HG03025 (cell line): Measurements from ENCODE around the gene TMPRSS6.
A peak's percentile ranks its signal among the peaks of the same experiment; 100 is the strongest.

Source experiments
- ATAC-seq: cut with Tn5 transposase; IDR thresholded peaks from one replicate; pipeline ENCODE4 v1.9.1; 2021; ENCODE audit warnings: mild to moderate bottlenecking, moderate library complexity; ENCODE audit not compliant: unreplicated experiment, low FRiP score

TMPRSS6 gene

GRCh38 chr22:37109242-37109917, at the start of gene TMPRSS6:
TSS of gene TMPRSS6 (minus strand) at chr22:37109713. CDS start at chr22:37103417, 6,296 bp downstream.
- no peak for ATAC-seq

- no peak for ATAC-seq
These were observed 49.4 kb upstream of the TMPRSS6 start for GRCh38 chr22:37158963-37159290.

DNA sequence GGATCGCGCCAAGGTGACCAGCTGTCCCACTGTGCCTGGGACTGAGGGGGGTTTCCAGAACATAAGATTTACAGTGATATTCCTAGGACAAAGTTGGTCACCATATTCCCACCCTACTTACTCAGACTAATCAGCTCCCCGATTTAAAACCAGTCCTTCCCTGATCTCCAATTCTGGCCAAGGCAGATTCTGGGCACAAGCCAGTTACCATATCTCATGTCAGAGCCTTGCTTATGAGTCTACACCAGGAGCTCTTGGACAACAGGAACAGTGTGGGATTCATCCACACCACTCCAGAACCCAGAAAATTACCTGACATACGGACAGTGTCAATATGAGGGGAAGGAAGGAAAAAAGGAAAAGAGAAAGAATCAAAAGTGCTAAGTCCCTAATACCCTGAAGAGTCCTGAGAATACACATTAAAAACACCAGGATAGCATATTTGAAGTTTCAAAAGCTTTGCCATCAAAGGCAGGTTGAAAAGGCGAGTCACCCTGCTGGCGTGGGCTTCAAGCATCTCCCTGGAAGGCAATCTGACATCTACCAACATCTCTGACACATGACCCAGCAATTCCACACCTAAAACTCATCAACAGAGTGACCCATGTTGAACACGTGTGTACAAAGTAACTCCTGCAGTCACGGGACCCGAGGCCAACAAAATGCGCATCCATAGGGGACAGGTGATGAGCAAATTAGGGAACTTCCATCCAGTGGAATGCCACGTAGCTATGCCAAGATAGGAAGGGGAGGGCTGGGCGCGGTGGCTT, 48.2 kb upstream of the TMPRSS6 start:
- no peak for ATAC-seq

GRCh38 chr22:37156686-37157435, 47.3 kb upstream of the TMPRSS6 start:
- no peak for ATAC-seq

GRCh38 chr22:37155971-37156370, 46.5 kb upstream of the TMPRSS6 start:
- ATAC-seq = no peak

- no peak for ATAC-seq
These were observed 45.6 kb upstream of the TMPRSS6 start for GRCh38 chr22:37154925-37155712.

- no peak for ATAC-seq
These were observed 44.4 kb upstream of the TMPRSS6 start for GRCh38 chr22:37153901-37154300.

GRCh38 chr22:37151401-37151800, 41.9 kb upstream of the TMPRSS6 start:
- no peak for ATAC-seq

DNA sequence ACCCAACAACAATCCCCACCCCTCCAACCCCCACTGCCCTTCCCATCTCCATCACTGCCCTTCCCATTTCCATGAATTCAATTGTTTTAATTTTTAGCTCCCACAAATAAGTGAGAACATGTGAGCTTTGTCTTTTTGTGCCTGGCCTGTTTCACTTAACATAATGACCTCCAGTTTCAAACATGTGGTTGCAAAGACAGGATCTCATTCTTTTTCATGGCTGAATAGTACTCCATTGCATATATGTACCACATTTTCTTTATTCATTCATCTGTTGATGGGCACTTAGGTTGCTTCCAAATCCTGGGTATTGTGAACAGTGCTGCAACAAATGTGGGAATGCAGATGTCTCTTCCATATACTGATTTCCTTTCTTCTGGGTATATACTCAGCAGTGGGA, 41.2 kb upstream of the TMPRSS6 start:
- no peak for ATAC-seq

DNA sequence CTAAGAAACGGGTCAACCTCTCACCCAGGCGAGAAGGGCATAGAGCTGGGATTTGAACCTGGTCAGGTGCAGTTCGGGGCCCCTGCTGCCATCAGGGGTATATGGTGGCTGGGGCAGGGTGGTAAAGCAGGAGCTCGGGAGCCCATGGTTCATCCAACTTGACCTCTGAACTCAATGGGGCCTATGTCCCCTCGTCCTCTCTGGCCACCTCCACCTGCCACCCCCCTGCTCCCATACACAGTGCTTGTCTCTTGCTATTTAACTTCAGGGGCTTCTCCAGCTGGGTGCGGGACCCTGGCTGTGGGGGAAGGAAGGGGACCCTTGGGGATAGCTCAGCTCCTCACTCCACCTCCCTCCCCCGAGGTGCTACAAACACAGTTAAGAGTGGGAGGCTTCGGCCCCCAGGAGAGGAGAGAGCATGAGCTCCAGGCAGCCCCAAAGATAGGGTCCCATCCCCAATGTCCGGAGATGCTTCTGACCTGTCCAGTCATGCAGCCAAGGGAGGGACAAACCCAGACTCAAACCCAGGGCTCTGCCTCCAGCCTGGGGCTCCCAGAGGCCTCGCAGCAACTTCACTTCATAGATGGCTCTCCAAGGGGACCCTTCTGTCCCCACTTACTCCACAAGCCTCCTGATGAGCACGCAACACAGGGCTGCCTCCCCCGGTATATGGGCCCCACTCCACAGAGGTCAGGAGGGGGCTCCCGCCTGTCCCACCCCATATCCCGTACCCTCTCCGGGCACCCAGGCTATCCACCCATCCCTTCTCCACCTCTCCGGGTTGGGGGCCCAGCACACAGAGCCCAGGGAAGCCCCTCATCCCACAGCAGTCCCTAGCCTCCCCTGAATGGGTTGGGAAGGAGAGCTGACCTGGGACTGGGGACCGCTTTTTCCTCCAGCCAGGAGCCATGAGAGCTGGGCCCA, 39.5 kb upstream of the TMPRSS6 start:
- peak; percentile 20 for ATAC-seq

DNA sequence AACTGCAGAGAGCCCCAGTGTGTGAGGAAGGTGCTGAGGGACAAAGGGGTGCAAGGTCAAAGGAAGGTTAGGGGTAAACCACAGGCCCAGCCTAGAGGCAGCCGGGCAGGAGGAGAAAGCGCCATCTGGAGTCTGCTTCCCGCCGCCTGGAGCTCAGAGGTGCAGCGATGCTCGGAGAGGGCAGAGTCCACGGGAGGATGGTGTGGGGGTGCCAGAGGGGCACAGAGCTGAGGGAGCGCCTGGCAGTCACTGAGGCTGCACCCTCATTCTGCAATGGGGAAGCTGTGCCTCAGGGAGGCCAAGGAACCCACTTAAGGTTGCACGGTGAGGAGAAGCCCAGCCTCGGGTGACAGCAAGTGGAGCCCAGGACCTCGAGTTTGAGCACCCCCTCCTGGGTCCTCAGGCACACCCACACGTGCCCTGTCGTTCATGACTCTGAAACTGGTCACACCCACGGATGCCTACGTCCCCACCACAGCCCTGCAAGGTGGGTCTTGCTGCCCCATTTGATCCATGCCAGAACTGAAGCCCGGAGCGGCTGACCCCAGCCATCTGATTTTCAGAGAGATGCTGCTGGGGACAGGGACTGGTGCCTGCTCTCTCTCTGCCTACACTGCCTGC, 38.6 kb upstream of the TMPRSS6 start:
- no peak for ATAC-seq

DNA sequence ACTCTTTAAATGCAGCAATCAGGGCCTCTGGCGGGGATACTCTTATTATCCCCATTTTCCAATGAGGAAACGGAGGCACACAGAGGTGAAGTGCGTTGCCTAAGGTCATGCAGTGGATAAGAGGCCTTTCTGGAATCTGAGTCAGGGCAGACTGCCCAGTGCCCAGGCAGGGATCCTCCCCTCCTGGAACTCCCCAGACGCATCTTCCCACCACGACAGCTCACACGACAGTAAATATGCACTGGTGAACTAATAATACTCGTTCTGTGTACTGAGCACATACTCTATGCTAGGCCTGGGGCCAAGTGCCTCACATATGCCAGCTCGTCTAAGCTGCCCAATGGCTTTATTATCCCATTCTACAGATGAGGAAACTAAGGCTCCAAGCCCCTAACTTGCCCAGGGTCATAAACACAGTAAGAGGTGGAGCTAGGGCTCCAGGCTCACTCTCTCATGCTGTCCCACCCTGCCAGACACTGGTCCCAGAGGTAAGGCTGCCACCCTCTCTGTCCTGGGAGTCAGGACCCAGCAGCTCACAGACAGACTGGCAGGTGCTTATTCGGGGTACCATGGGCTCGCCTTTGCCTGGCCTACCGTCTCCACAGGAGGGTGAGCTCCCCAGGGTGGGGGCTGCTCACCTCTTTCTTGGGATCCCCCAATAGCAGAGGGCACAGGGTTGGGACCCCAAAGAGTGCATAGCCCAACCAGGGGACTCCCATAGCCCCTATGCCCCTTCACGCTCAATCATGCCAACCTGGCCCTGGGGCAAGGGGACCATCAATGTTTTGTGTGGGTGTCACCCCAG, 37.9 kb upstream of the TMPRSS6 start:
- no peak for ATAC-seq

- no peak for ATAC-seq
These were observed 37.1 kb upstream of the TMPRSS6 start for GRCh38 chr22:37146507-37147180.

- no peak for ATAC-seq
These were observed 36.5 kb upstream of the TMPRSS6 start for GRCh38 chr22:37146051-37146385.

DNA sequence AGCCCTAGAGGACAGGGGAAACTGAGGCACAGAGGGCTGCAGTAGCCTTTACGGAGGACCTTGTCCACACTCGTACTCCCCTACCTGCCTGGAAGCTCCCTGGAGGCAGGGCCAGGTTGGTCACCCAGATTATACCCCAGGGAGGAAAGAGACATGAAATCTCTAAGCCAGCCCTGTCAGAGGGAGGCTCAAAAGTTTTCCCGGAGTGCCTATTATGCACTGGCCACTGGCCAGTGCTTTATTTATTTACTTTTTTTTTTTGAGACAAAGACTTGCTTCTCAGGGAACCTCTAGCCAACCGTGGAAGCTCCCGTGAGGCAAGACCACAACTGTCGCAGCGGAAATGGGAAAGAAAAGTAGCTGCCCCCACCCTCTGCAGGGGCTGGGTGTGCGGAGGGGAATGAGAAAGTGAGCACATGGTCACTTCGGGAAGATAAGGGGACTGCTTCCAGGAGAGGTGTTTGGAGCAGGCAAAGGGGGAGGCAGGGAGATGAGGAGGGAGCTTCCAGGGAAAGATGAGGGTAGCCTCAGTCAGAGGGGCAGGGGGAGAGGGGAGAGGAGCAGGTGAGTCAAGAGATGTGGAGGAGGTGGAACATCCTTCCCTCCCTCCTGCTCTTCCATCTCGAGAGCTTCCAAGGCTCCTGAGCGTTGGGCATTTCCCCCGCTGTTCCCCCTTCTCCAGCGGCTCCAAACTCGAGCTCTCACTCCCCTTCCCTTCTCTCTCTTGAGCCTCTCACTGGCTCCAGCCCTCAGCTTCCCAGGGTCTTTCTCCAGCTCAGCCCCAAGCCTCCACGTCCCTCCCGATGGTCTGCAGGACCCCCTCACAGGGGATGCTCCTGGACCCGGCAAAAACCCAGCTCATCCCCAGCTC, 35.9 kb upstream of the TMPRSS6 start:
- ATAC-seq = no peak

GRCh38 chr22:37144180-37144554, 34.7 kb upstream of the TMPRSS6 start:
- no peak for ATAC-seq

DNA sequence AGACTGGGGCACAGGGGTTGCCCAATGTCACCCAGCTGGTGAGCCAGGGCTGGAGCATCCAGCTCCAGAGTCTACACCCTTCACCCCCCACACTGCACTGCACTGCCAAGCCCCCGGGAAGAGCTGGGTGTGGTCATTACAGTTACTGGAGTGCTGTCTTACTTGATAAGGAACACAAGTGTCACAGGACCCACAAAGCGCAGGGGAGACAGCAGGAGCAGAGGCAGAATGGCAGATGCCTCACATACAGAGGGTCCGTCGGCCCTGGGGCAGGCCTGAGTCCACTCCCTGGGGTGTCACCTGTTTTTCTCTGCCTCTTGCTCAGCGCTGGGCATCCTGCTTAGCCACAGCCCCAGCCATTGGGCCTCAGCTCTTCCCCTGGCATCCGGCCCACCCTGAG, 32.5 kb upstream of the TMPRSS6 start:
- ATAC-seq = no peak
